OCI-LY7 (cell line): ENCODE data around the gene RASGRP1. TPM values are rescaled to one million over a fixed set of nuclear protein-coding genes. Genes with fewer than 3 reads are reported as not detected.
A peak's percentile ranks its signal among the peaks of the same experiment; 100 is the strongest.
"Not testable (repeated sequence)": the region's sequence is repeated elsewhere in the genome, so short reads cannot be mapped to it uniquely, and the experiment has no call there.

Experiments
- BruUV-seq: library from RNA; stranded (reverse); fragments of 400-500 nt; replicated peaks from 2 replicates; lab custom pipeline; 2021; lab: Mats Ljungman, UMichigan
- CTCF ChIA-PET: fragments of 300-600 bp; sonication (Branson Sonifier 250); formaldehyde crosslinking; loops from one replicate; lab custom pipeline; 2022; ENCODE audit warnings: antibody characterized with exemption; ENCODE audit not compliant: unreplicated experiment; lab: Charles Lee
- POLR2A ChIA-PET: fragments of 300-600 bp; sonication (Branson Sonifier 250); formaldehyde crosslinking; loops from one replicate; lab custom pipeline; 2022; ENCODE audit warnings: antibody characterized with exemption; lab: Charles Lee
- DNase-seq: peaks from one replicate; pipeline ENCODE4 v3.0.0-alpha.2; 2015; ENCODE audit warnings: low spot score
- H2AFZ ChIP-seq: fragments of 200-600 bp; sonication (generic), shearing (Covaris generic); 2 replicates; pipeline ENCODE4 v1.6.1; 2014; ENCODE audit warnings: mild to moderate bottlenecking, antibody characterized with exemption, low read length, moderate library complexity
- H3K27ac ChIP-seq: fragments of 200-600 bp; sonication (generic); 2 replicates; pipeline ENCODE4 v1.5.1; 2014; ENCODE audit warnings: mixed run types, low read depth, mild to moderate bottlenecking, moderate library complexity, low read length, inconsistent platforms; ENCODE audit not compliant: poor library complexity, severe bottlenecking
- H3K36me3 ChIP-seq: fragments of 200-600 bp; sonication (generic); 2 replicates; pipeline ENCODE4 v1.6.1; 2014; ENCODE audit warnings: mild to moderate bottlenecking, antibody characterized with exemption, low read length, moderate library complexity, mixed read lengths; ENCODE audit not compliant: insufficient read depth
- H3K4me1 ChIP-seq: fragments of 200-600 bp; sonication (generic); 2 replicates; pipeline ENCODE4 v1.5.1; 2014; ENCODE audit warnings: mild to moderate bottlenecking, low read length; ENCODE audit not compliant: insufficient read depth, poor library complexity, severe bottlenecking
- H3K4me2 ChIP-seq: fragments of 200-600 bp; sonication (generic); 2 replicates; pipeline ENCODE4 v1.6.1; 2014; ENCODE audit warnings: mild to moderate bottlenecking, low read length
- H3K4me3 ChIP-seq: fragments of 200-600 bp; sonication (generic); 2 replicates; pipeline ENCODE4 v1.5.1; 2014; ENCODE audit warnings: mild to moderate bottlenecking, low read depth, low read length; ENCODE audit not compliant: poor library complexity, severe bottlenecking
- H3K79me2 ChIP-seq: fragments of 200-600 bp; sonication (generic); 2 replicates; pipeline ENCODE4 v1.6.1; 2016; ENCODE audit warnings: low read depth, mild to moderate bottlenecking, low read length, moderate library complexity, mixed read lengths; ENCODE audit not compliant: insufficient read depth
- H3K9me2 ChIP-seq: fragments of 200-600 bp; sonication (generic); 2 replicates; pipeline ENCODE4 v1.6.1; 2016; ENCODE audit warnings: mild to moderate bottlenecking, low read length, mixed read lengths; ENCODE audit not compliant: insufficient read depth
- H3K9me3 ChIP-seq: fragments of 200-600 bp; sonication (generic); 2 replicates; pipeline ENCODE4 v1.6.1; 2014; ENCODE audit warnings: mild to moderate bottlenecking, mixed run types, low read length, mixed read lengths
- H4K20me1 ChIP-seq: fragments of 200-600 bp; sonication (generic); 2 replicates; pipeline ENCODE4 v1.6.1; 2014; ENCODE audit warnings: mild to moderate bottlenecking, antibody characterized with exemption, low read length, moderate library complexity, mixed read lengths; ENCODE audit not compliant: insufficient read depth
- EZH2phosphoT487 ChIP-seq: fragments of 200-600 bp; sonication (generic); IDR thresholded peaks from 2 replicates; pipeline ENCODE4 v1.6.1; 2018; ENCODE audit warnings: low read depth, borderline replicate concordance, mild to moderate bottlenecking, mixed run types, antibody characterized with exemption, low read length, moderate library complexity, mixed read lengths
- intact Hi-C: fragments of 100-400 bp; cut with micrococcal nuclease; formaldehyde crosslinking; loops from one replicate; pipeline ENCODE4 v1.10.0; 2022; ENCODE audit not compliant: unreplicated experiment
- total RNA-seq, 2 experiments: library from RNA; depleted of rRNA in 1 of 2; stranded (reverse); fragments of >200 nt in 1 of 2; shearing (Covaris generic) in 1 of 2; gene quantifications; 2 replicates each; pipeline ENCODE4 v1.2.3, GENCODE V29; 2014 to 2022
- TF ChIP-seq, protein P1 (sequence below): fragments of 200-600 bp; sonication (generic); conservative IDR thresholded peaks from 2 replicates; pipeline ENCODE4 v1.5.1; 2014; ENCODE audit warnings: mild to moderate bottlenecking, antibody characterized with exemption, low read length, moderate library complexity, mixed read lengths

RASGRP1 gene
- total RNA-seq, 2 experiments from 2014 or later: 6.1 to 17.2 TPM

DNA sequence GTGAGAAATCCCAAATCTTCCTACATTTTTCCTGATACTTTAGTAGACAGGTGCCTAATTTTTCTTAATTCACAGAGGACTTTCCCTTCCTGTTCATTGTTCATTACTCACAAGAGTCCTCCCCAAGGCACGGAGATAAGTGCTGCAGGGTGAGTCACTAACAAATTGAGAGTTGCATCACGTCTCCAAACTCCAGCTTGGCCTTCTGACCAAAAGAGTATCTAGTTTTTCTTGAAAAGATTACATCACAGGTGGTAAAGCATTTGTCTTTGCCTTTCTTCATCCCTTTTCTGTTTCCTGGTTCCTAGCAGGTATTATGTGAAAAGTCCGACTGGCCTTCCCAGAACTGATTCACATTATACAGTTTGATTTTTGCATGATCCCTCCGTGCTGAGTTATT, 24.9 kb upstream of the RASGRP1 start:
- CTCF ChIA-PET: no interaction called here
- Histone ChIP-seq H3K4me2 (no peak overlapping the region), H3K36me3 (no peaks in the 10 kb centered on the region), H3K9me3 (no peaks in the 10 kb centered on the region), H2AFZ (0 out of 2 replicates have a peak overlapping the region, but pooled peaks have one; percentile 23), H3K27ac (no peak overlapping the region), H3K4me3 (no peak overlapping the region), H3K4me1 (no peaks in the 10 kb centered on the region), H4K20me1 (no peaks in the 10 kb centered on the region), H3K9me2 (no peaks in the 10 kb centered on the region), H3K79me2 (no peaks in the 10 kb centered on the region)
- no peak for DNase-seq
- intact Hi-C loops: no loop called here
- no TSS peak for BruUV-seq
- TF ChIP-seq, protein P1, sequence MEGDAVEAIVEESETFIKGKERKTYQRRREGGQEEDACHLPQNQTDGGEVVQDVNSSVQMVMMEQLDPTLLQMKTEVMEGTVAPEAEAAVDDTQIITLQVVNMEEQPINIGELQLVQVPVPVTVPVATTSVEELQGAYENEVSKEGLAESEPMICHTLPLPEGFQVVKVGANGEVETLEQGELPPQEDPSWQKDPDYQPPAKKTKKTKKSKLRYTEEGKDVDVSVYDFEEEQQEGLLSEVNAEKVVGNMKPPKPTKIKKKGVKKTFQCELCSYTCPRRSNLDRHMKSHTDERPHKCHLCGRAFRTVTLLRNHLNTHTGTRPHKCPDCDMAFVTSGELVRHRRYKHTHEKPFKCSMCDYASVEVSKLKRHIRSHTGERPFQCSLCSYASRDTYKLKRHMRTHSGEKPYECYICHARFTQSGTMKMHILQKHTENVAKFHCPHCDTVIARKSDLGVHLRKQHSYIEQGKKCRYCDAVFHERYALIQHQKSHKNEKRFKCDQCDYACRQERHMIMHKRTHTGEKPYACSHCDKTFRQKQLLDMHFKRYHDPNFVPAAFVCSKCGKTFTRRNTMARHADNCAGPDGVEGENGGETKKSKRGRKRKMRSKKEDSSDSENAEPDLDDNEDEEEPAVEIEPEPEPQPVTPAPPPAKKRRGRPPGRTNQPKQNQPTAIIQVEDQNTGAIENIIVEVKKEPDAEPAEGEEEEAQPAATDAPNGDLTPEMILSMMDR: no peak
- TF ChIP-seq EZH2phosphoT487: no peak
- POLR2A ChIA-PET: interaction anchor here (1.2 kb wide), 1 partner anchor 41 kb away, joined by 4 read pairs; no protein-coding TSS in a partner anchor

DNA sequence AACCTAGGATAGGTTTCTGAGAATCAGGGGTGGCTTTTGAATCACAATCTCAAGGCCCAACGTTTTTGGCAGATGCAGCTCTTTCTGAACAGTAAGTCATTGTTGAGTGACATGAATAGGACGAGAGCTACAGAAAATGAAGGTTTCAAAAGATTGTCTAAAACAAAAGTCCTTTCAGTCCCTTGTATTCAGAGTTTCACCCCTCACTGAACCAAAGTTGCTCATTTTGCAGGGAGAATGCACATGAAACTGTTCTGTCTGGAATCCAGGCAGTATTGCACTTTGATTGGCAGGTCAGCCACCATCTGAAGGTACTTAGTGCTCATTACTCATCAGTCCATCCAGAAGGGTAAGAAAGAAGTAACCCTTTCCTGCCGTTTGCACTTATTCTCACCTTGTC, 24.1 kb upstream of the RASGRP1 start:
- H3K36me3 ChIP-seq: no peaks in the 10 kb centered on the region
- intact Hi-C loops: no loop called here
- H3K4me3 ChIP-seq: no peak overlapping the region
- no TSS peak for BruUV-seq
- H3K9me2 ChIP-seq: no peaks in the 10 kb centered on the region
- H4K20me1 ChIP-seq: no peaks in the 10 kb centered on the region
- no peak for TF ChIP-seq EZH2phosphoT487
- TF ChIP-seq, protein P1: no peak
- H2AFZ ChIP-seq: 0 out of 2 replicates have a peak overlapping the region, but pooled peaks have one; percentile 23
- H3K9me3 ChIP-seq: no peaks in the 10 kb centered on the region
- no peaks in the 10 kb centered on the region for H3K4me1 ChIP-seq
- ChIA-PET CTCF (no interaction called here), POLR2A (no interaction called here)
- no peak overlapping the region for H3K27ac ChIP-seq
- H3K4me2 ChIP-seq: no peak overlapping the region
- no peaks in the 10 kb centered on the region for H3K79me2 ChIP-seq
- no peak for DNase-seq

DNA sequence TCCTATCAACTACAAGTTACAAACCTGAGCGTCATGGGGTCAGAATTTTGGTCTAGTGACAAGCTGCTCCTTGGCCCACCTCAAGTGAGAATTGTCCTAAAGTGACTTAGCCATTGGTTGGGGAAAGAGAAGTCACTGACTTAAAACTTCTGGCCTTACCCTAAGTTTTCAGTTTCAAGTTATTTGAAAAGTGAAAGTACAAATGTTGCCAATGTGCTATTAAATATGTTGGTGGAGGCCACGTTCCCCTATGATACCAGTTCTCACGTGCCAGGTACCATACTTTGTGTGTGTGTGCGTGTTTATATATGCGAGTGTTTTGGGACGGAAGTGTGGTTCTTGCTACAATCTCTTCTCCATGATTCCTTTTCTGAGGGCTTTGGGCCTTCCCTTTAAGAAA, 22.6 kb upstream of the RASGRP1 start:
- no peak for DNase-seq
- Histone ChIP-seq H3K4me2 (no peak overlapping the region), H3K4me1 (no peaks in the 10 kb centered on the region), H2AFZ (no peak overlapping the region), H3K4me3 (no peak overlapping the region), H3K9me3 (no peaks in the 10 kb centered on the region), H4K20me1 (no peaks in the 10 kb centered on the region), H3K79me2 (no peaks in the 10 kb centered on the region), H3K9me2 (no peaks in the 10 kb centered on the region), H3K27ac (no peak overlapping the region), H3K36me3 (no peaks in the 10 kb centered on the region)
- TF ChIP-seq EZH2phosphoT487: no peak
- TF ChIP-seq, protein P1: no peak
- no TSS peak for BruUV-seq
- CTCF ChIA-PET: no interaction called here
- POLR2A ChIA-PET: interaction anchor here (1.3 kb wide), 1 partner anchor 22 kb away, joined by 4 read pairs; no protein-coding TSS in a partner anchor
- intact Hi-C loops: no loop called here

DNA sequence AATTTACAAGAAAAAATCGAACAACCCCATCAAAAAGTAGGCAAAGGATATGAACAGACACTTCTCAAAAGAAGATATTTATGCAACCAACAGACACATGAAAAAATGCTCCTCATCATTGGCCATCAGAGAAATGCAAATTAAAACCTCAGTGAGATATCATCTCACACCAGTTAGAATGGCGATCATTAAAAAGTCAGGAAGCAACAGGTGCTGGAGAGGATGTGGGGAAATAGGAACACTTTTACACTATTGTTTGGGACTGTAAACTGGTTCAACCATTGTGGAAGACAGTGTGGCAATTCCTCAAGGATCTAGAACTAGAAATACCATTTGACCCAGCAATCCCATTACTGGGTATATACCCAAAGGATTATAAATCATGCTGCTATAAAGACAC, 21.4 kb upstream of the RASGRP1 start:
- CTCF ChIA-PET: not testable (repeated sequence)

More for the DNA sequence above, 21.4 kb upstream of the RASGRP1 start:
- POLR2A ChIA-PET, H2AFZ ChIP-seq, intact Hi-C loops, BruUV-seq, H3K4me1 ChIP-seq, DNase-seq, H3K36me3 ChIP-seq, H4K20me1 ChIP-seq, H3K79me2 ChIP-seq, H3K9me3 ChIP-seq, H3K9me2 ChIP-seq, H3K4me2 ChIP-seq, H3K27ac ChIP-seq, H3K4me3 ChIP-seq: not testable (repeated sequence)
